ENCODE measurements around the gene MCRIP1.

DNA sequence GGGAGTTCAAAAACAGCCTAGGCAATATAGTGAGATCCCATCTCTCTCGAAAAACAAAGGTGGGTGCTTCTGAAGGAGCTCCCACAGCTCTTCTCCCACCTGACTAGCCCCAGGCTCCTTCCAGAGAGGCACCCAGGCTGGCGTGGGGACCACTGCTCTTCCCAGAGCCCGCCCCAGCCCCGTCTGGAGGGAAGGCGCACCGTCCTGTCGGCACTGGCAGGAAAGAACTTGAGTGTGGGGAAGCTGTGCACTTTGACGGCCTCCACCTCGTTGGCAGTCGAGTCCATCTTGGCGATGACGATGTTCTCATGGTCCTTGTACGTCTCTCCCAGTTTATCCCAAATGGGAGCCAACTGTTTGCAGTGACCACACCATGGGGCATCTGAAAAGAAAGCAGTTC lies 12.3 kb upstream of the MCRIP1 start:
- TF ChIP-seq CTCF (IDR thresholded peaks at IDR 0.05), result no peak
- TF ChIP-seq POLR2A (IDR thresholded peaks at IDR 0.05; ENCODE audit: low read depth), result no peak
- TF ChIP-seq POLR2AphosphoS5 (IDR thresholded peaks at IDR 0.05), result no peak

Data from esophagus muscularis mucosa (tissue), 3 donors.